B cell (primary cell): ENCODE results near the gene TNNI3. TPM values are rescaled to one million over a fixed set of nuclear protein-coding genes. Genes with fewer than 3 reads are reported as not detected.

Experiments
- ATAC-seq: fragments of 200-7000 bp; cut with Tn5 transposase; one replicate; pipeline ENCODE4 v1.10.0; 2021; ENCODE audit warnings: low read depth, mild to moderate bottlenecking, moderate number of reproducible peaks, moderate library complexity
- CTCF ChIA-PET: fragments of 350-600 bp; sonication (Branson Sonifier 250); formaldehyde crosslinking; loops from one replicate; lab custom pipeline; 2021; ENCODE audit warnings: antibody characterized with exemption, inconsistent platforms; lab: Charles Lee
- POLR2A ChIA-PET: fragments of 350-600 bp; sonication (Branson Sonifier 250); formaldehyde crosslinking; loops from one replicate; lab custom pipeline; 2021; ENCODE audit warnings: antibody characterized with exemption; lab: Charles Lee
- DNase-seq: peaks from one replicate; pipeline ENCODE4 v3.0.0; 2013
- H2AFZ ChIP-seq: 2 replicates; pipeline ENCODE4 v1.6.1; 2012; ENCODE audit warnings: mild to moderate bottlenecking, low read depth, low read length; ENCODE audit not compliant: insufficient read depth, poor library complexity, severe bottlenecking
- H3K27ac ChIP-seq, 2 donors: 1 replicate in 1 of 2; 2 replicates in 1 of 2; pipeline ENCODE4 v1.5.1; 2012 to 2013; ENCODE audit warnings: low read length in 2 of 2, mild to moderate bottlenecking in 2 of 2, moderate library complexity in 1 of 2
- H3K27me3 ChIP-seq, 4 experiments: fragments of 200-600 bp in 1 of 4; sonication (generic) in 1 of 4; replicated peaks in 1 of 4; 1 replicate in 2 of 4; 2 replicates in 2 of 4; pipeline versions ENCODE4 v1.6.1 to v1.7.0; 2013 to 2016; ENCODE audit warnings: low read length in 3 of 4, mild to moderate bottlenecking in 2 of 4, mixed read lengths in 1 of 4, moderate library complexity in 1 of 4; ENCODE audit not compliant: insufficient read depth in 4 of 4, control insufficient read depth in 3 of 4; ENCODE audit errors: control extremely low read depth in 1 of 4
- H3K36me3 ChIP-seq, 2 experiments: replicated peaks in 1 of 2; 1 replicate in 1 of 2; 2 replicates in 1 of 2; pipeline versions ENCODE4 v1.6.1 to v1.7.1; 2013; ENCODE audit warnings: low read length in 1 of 2; ENCODE audit not compliant: insufficient read depth in 2 of 2, control insufficient read depth in 1 of 2; ENCODE audit errors: control extremely low read depth in 1 of 2, extremely low read depth in 1 of 2
- H3K4me1 ChIP-seq, 2 donors: fragments of 200-600 bp in 1 of 2; sonication (generic) in 1 of 2; 1 replicate in 1 of 2; 2 replicates in 1 of 2; pipeline versions ENCODE4 v1.5.1 to v1.6.1; 2013 to 2017; ENCODE audit warnings: low read length in 2 of 2; ENCODE audit not compliant: control insufficient read depth in 2 of 2, insufficient read depth in 2 of 2
- H3K4me2 ChIP-seq: replicated peaks from 2 replicates; pipeline ENCODE3; 2012; ENCODE audit warnings: mild to moderate bottlenecking, low read depth, low read length; ENCODE audit not compliant: poor library complexity, severe bottlenecking
- H3K4me3 ChIP-seq, 5 experiments: fragments of 200-600 bp in 1 of 5; sonication (generic) in 1 of 5; 1 replicate in 3 of 5; 2 replicates in 2 of 5; pipeline versions ENCODE4 v1.5.1 to v1.7.0; 2011 to 2016; ENCODE audit warnings: low read length in 4 of 5, mild to moderate bottlenecking in 4 of 5, low read depth in 2 of 5, control low read depth in 1 of 5, moderate library complexity in 1 of 5; ENCODE audit not compliant: insufficient read depth in 1 of 5; ENCODE audit errors: control extremely low read depth in 1 of 5, extremely low read depth in 1 of 5
- H3K79me2 ChIP-seq: fragments of 200-600 bp; sonication (generic); one replicate; pipeline ENCODE4 v1.6.0; 2016; ENCODE audit warnings: low read length; ENCODE audit not compliant: control insufficient read depth, insufficient read depth
- H3K9ac ChIP-seq: fragments of 200-600 bp; sonication (generic); 2 replicates; pipeline ENCODE4 v1.6.1; 2017; ENCODE audit warnings: mild to moderate bottlenecking, low read length, moderate library complexity
- H3K9me3 ChIP-seq, 3 donors: one replicate each; pipeline versions ENCODE4 v1.6.1 to v1.7.1; 2013; ENCODE audit warnings: low read length in 2 of 3; ENCODE audit not compliant: control insufficient read depth in 2 of 3, insufficient read depth in 1 of 3; ENCODE audit errors: control extremely low read depth in 1 of 3
- H4K20me1 ChIP-seq: 2 replicates; pipeline ENCODE4 v1.6.0; 2012; ENCODE audit warnings: mild to moderate bottlenecking, low read length; ENCODE audit not compliant: insufficient read depth, control insufficient read depth, poor library complexity, severe bottlenecking
- H3K27ac Mint-ChIP-seq: one replicate; pipeline ENCODE4 v1.8.0; 2021; ENCODE audit warnings: mixed read lengths
- H3K27me3 Mint-ChIP-seq: one replicate; pipeline ENCODE4 v1.8.0; 2021; ENCODE audit warnings: mixed read lengths
- H3K4me1 Mint-ChIP-seq: one replicate; pipeline ENCODE4 v1.8.0; 2021; ENCODE audit warnings: mixed read lengths
- H3K4me3 Mint-ChIP-seq: one replicate; pipeline ENCODE4 v1.8.0; 2021; ENCODE audit warnings: mixed read lengths
- H3K9me3 Mint-ChIP-seq: one replicate; pipeline ENCODE4 v1.8.0; 2022; ENCODE audit warnings: mixed read lengths; ENCODE audit not compliant: insufficient read depth
- CTCF ChIP-seq: fragments of 200-600 bp; IDR thresholded peaks from one replicate; pipeline ENCODE4 v1.8.0; 2022; ENCODE audit warnings: antibody characterized with exemption, mild to moderate bottlenecking
- EZH2 ChIP-seq: IDR thresholded peaks from 2 replicates; pipeline ENCODE4 v1.6.1; 2012; ENCODE audit warnings: borderline replicate concordance, low read depth, mild to moderate bottlenecking, moderate library complexity, low read length; ENCODE audit not compliant: insufficient read depth, poor library complexity, severe bottlenecking
- WGBS: methylation state at CpG from one replicate; pipeline ENCODE4 v1.1.5; 2013; ENCODE audit warnings: missing lambda C conversion rate; ENCODE audit not compliant: insufficient coverage; 5-methylcytosine and 5-hydroxymethylcytosine counted together
- intact Hi-C: fragments of 100-400 bp; cut with micrococcal nuclease; formaldehyde crosslinking; loops from one replicate; pipeline ENCODE4 v1.10.0; 2022
- polyA plus RNA-seq: library from polyadenylated mRNA; depleted of rRNA; stranded (reverse); fragments of >200 nt; gene quantifications from 2 replicates; pipeline ENCODE4 v1.2.3, GENCODE V29; 2012
- total RNA-seq, 2 donors: library from RNA; stranded (reverse); fragments of 120-200 nt in 1 of 2; gene quantifications; 1 replicate in 1 of 2; 2 replicates in 1 of 2; pipeline versions ENCODE4 v1.2.3 to v1.2.4, GENCODE V29; 2013 to 2022

The TNNI3 gene
- total and polyA plus RNA-seq, 2 donors (not counting 1 experiment from before 2014, with no cell fraction given): not detected

GRCh38 chr19:55160128-55160985, 2.8 kb upstream of the TNNI3 start:
- H3K9me3 ChIP-seq: peaks cover 0 to 43% (median 4%) of the 10 kb centered on the region in 3 donors
- Mint-ChIP-seq H3K9me3 (no peaks in the 10 kb centered on the region), H3K27ac (no peak overlapping the region), H3K4me3 (no peak overlapping the region), H3K4me1 (peaks cover 10% of the 10 kb centered on the region), H3K27me3 (peaks cover 49% of the 10 kb centered on the region)
- H4K20me1 ChIP-seq: no peaks in the 10 kb centered on the region
- 6% methylated on average over 32 of the region's 33 CpGs for WGBS
- no peak overlapping the region for H2AFZ ChIP-seq
- ATAC-seq: peak; percentile 84
- H3K27ac ChIP-seq: no peak overlapping the region
- peak overlapping the region in 1 of 5 experiments; percentile 19 for H3K4me3 ChIP-seq
- H3K27me3 ChIP-seq: peaks cover 0 to 71% (median 25%) of the 10 kb centered on the region in 4 experiments
- POLR2A ChIA-PET: interaction anchor here (0.6 to 1.1 kb wide), 2 partner anchors 99 to 198 kb away, joined by 3 to 4 read pairs; partner anchors contain the start of gene PPP6R1
- CTCF ChIA-PET: interaction anchor here (1.1 to 2.3 kb wide), 3 partner anchors 20 to 344 kb away, joined by 3 to 18 read pairs (median 3); no protein-coding TSS in a partner anchor
- TF ChIP-seq EZH2 (no peak), CTCF (peak; percentile 86)
- peak overlapping the region; percentile 14 for H3K4me2 ChIP-seq
- no peaks in the 10 kb centered on the region for H3K36me3 ChIP-seq
- peak; percentile 86 for DNase-seq
- intact Hi-C loops: no loop called here
- H3K9ac ChIP-seq: no peak overlapping the region
- H3K4me1 ChIP-seq: peaks cover 14 to 19% of the 10 kb centered on the region in 2 donors
- no peaks in the 10 kb centered on the region for H3K79me2 ChIP-seq
